Upper lobe of right lung (tissue), 1 donor: ENCODE measurements around the gene DHRSX. TPM values are rescaled to one million over a fixed set of nuclear protein-coding genes. Genes with fewer than 3 reads are reported as not detected.
"Not testable (repeated sequence)": the region's sequence is repeated elsewhere in the genome, so short reads cannot be mapped to it uniquely, and the experiment has no call there.

Experiments
- ATAC-seq: fragments of 200-7000 bp; cut with Tn5 transposase; one replicate; pipeline ENCODE4 v1.9.1; 2020; ENCODE audit warnings: mild to moderate bottlenecking, moderate library complexity
- DNase-seq: peaks from one replicate; pipeline ENCODE4 v3.0.0-alpha.2; 2020
- H3K27ac ChIP-seq: fragments of 200-600 bp; one replicate; pipeline ENCODE4 v1.8.0; 2022
- H3K27me3 ChIP-seq: fragments of 200-600 bp; one replicate; pipeline ENCODE4 v1.8.0; 2022; ENCODE audit warnings: mild to moderate bottlenecking
- H3K36me3 ChIP-seq: fragments of 200-600 bp; one replicate; pipeline ENCODE4 v1.8.0; 2022
- H3K4me1 ChIP-seq: fragments of 200-600 bp; one replicate; pipeline ENCODE4 v1.8.0; 2022
- H3K4me3 ChIP-seq: fragments of 200-600 bp; one replicate; pipeline ENCODE4 v1.8.0; 2022; ENCODE audit warnings: mild to moderate bottlenecking
- H3K9me3 ChIP-seq: fragments of 200-600 bp; one replicate; pipeline ENCODE4 v1.8.0; 2022
- intact Hi-C: fragments of 100-400 bp; cut with DNase I; formaldehyde crosslinking; loops from one replicate; pipeline ENCODE4 v1.11.0; 2022
- total RNA-seq: library from RNA; stranded (reverse); fragmentation: NEBNext Ultra II Directional; extraction: Animal tissue kit (Norgen Biotek cat#: 25700); gene quantifications from one replicate; pipeline ENCODE4 v1.2.1, GENCODE V29; 2021
- TF ChIP-seq, protein P1 (sequence below): fragments of 200-600 bp; IDR thresholded peaks from one replicate; pipeline ENCODE4 v1.8.0; 2022; ENCODE audit warnings: antibody characterized with exemption
- donor health status: DM: no; HTN: yes; CAD: no; lungs with severe emphysema.

DHRSX gene
- total RNA-seq, 1 donor from 2014 or later = 34.8 TPM

DNA sequence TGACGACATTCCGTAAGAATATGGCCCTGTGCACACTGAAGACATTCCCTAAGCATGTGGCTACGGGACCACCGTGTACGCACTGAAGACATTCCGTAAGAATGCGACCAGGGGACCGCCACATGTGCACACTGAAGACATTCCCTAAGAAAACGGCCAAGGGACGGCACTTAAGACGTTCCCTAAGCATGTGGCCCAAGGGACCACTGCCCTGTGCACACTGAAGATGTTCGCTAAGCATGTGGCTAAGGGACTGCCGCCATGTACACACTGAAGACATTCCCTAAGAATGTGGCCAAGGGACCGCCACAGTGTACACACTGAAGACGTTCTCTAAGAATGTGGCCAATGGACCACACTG, 21.4 kb downstream of the DHRSX start:
- H3K27me3 ChIP-seq = no peaks in the 10 kb centered on the region
- H3K4me1 ChIP-seq = no peaks in the 10 kb centered on the region
- TF ChIP-seq, protein P1, sequence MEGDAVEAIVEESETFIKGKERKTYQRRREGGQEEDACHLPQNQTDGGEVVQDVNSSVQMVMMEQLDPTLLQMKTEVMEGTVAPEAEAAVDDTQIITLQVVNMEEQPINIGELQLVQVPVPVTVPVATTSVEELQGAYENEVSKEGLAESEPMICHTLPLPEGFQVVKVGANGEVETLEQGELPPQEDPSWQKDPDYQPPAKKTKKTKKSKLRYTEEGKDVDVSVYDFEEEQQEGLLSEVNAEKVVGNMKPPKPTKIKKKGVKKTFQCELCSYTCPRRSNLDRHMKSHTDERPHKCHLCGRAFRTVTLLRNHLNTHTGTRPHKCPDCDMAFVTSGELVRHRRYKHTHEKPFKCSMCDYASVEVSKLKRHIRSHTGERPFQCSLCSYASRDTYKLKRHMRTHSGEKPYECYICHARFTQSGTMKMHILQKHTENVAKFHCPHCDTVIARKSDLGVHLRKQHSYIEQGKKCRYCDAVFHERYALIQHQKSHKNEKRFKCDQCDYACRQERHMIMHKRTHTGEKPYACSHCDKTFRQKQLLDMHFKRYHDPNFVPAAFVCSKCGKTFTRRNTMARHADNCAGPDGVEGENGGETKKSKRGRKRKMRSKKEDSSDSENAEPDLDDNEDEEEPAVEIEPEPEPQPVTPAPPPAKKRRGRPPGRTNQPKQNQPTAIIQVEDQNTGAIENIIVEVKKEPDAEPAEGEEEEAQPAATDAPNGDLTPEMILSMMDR = no peak
- intact Hi-C loops = no loop called here
- H3K27ac ChIP-seq = no peak overlapping the region
- DNase-seq (no peak), ATAC-seq (no peak)
- H3K36me3 ChIP-seq = no peaks in the 10 kb centered on the region
- no peak overlapping the region for H3K4me3 ChIP-seq
- no peaks in the 10 kb centered on the region for H3K9me3 ChIP-seq

DNA sequence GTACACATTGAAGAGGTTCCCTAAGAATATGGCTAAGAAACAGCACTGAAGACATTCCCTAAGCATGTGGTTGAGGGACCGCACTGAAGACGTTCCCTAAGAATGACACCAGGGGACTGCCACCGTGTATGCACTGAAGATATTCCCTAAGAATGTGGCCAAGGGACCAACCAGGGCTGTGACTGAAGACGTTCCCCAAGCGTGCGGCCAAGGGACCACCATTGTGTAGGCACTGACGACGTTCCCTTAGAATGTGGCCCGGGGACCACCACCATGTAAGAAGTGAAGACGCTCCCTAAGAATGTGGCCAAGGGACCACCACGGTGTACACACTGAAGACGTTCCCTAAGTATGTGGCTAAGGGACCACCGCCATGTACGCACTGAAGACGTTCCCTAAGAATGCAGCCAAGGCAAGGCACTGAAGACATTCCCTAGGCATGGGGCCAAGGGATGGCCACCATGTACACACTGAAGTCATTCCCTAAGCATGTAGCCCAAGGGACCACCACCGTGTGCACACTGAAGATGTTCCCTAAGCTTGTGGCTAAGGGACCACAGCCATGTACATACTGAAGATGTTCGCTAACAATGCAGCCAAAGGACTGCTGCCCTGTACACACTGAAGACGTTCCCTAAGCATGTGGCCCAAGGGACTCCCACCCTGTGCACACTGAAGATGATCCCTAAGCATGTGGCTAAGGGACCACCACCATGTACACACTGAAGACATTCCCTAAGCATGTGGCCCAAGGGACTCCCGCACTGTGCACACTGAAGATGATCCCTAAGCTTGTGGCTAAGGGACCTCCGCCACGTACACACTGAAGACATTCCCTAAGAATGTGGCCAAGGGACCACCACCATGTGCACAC, 22.0 kb downstream of the DHRSX start:
- Histone ChIP-seq H3K36me3 (no peaks in the 10 kb centered on the region), H3K27me3 (no peaks in the 10 kb centered on the region), H3K4me1 (no peaks in the 10 kb centered on the region), H3K27ac (no peak overlapping the region), H3K9me3 (no peaks in the 10 kb centered on the region), H3K4me3 (no peak overlapping the region)
- ATAC-seq (no peak), DNase-seq (peak; percentile 25)
- intact Hi-C loops = no loop called here
- TF ChIP-seq, protein P1 = no peak

DNA sequence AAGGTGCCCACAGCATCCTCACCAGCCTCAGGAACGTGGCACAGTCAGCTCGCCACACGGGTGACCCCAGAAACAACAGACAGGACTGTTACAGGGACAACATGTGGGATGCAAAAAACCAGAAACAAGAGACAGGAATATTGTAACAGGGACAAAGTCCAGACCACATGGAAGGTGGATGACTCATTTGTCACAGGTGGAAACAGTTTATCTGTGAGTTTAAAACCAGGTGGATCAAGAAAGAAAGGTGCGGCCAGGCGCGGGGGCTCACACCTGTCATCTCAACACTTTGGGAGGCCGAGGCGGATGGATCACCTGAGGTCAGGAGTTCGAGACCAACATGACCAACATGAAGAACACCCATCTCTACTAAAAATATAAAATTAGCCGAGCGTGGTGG, 23.5 kb downstream of the DHRSX start:
- H3K27ac ChIP-seq, intact Hi-C loops, H3K36me3 ChIP-seq, H3K4me3 ChIP-seq, H3K9me3 ChIP-seq, H3K4me1 ChIP-seq, ATAC-seq, H3K27me3 ChIP-seq: not testable (repeated sequence)
- peak; percentile 28 for DNase-seq

DNA sequence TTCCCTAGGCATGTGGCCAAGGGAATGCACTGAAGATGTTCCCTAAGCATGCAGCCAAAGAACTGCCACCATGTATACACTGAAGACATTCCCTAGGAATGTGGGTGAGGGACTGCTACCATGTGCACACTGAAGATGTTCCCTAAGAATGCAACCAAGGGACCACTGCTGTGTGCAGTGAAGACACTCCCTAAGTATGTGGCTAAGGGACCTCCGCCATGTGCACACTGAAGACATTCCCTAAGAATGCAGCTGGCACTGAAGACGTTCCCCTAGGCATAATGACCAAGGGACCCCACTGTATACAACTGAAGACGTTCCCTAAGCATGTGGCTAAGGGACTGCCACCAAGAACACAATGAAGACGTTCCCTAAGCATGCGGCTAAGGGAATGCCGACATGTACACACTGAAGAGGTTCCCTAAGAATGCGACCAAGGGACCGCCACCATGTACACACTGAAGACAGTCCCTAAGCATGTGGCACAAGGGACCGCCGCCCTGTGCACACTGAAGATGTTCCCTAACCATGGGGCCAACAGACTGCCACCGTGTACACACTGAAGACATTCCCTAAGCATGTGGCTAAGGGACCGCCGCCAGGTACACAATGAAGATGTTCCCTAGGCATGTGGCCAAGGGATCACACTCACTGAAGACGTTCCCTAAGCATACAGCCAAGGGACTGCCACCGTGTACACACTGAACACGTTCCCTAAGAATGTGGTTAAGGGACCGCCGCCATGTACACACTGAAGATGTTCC, 25.6 kb downstream of the DHRSX start:
- Histone ChIP-seq H3K4me3 (no peak overlapping the region), H3K4me1 (no peaks in the 10 kb centered on the region), H3K27ac (no peak overlapping the region), H3K36me3 (no peaks in the 10 kb centered on the region), H3K27me3 (no peaks in the 10 kb centered on the region), H3K9me3 (no peaks in the 10 kb centered on the region)
- intact Hi-C loops = no loop called here
- peak; percentile 16 for DNase-seq
- ATAC-seq = peak; percentile 15
- TF ChIP-seq, protein P1 = no peak

DNA sequence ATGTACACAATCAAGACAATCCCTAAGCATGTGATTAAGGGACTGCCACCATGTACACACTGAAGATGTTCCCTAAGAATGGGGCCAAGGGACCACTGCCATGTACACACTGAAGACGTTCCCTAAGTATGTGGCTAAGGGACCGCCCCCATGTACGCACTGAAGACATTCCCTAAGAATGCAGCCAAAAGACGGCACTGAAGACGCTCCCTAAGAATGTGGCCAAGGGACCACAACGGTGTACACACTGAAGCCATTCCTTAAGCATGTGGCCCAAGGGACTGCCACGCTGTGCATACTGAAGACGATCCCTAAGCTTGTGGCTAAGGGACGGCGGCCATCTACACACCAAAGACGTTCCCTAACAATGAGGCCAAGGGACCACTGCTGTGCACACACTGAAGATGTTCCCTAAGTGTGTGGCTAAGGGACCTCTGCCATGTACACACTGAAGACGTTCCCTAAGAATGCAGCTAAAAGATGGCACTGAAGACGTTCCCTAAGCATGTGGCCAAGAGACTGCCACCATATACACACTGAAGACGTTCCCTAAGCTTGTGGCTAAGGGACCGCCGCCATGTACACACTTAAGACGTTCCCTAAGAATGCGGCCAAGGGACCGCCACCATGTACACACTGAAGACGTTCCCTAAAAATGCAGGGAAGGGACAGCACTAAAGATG, 26.4 kb downstream of the DHRSX start:
- peak; percentile 6 for DNase-seq
- no peak for ATAC-seq
- H3K4me3 ChIP-seq = no peak overlapping the region
- no peaks in the 10 kb centered on the region for H3K27me3 ChIP-seq
- intact Hi-C loops = no loop called here
- no peak overlapping the region for H3K27ac ChIP-seq
- H3K4me1 ChIP-seq = no peaks in the 10 kb centered on the region
- H3K36me3 ChIP-seq = no peaks in the 10 kb centered on the region
- no peaks in the 10 kb centered on the region for H3K9me3 ChIP-seq
- TF ChIP-seq, protein P1 = no peak

DNA sequence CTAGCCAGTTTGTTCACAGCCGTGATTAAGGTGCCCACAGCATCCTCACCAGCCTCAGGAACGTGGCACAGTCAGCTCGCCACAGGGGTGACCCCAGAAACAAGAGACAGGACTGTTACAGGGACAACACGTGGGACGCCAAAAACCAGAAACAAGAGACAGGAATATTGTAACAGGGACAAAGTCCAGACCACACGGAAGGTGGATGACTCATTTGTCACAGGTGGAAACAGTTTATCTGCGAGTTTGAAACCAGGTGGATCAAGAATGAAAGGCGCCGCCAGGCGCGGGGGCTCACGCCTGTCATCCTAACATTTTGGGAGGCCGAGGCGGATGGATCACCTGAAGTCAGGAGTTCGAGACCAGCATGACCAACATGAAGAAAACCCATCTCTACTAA, 27.7 kb downstream of the DHRSX start:
- H3K27ac ChIP-seq, ATAC-seq: not testable (repeated sequence)
- DNase-seq = peak; percentile 48

More for the DNA sequence above, 27.7 kb downstream of the DHRSX start:
- H3K4me1 ChIP-seq, H3K4me3 ChIP-seq, H3K36me3 ChIP-seq, H3K9me3 ChIP-seq, intact Hi-C loops, H3K27me3 ChIP-seq: not testable (repeated sequence)
